Erythroblast (primary cell): ENCODE data around the gene PXT1.

Source experiments
- GATA1 ChIP-seq: IDR thresholded peaks from 2 replicates; pipeline ENCODE4 v1.6.1; 2011; ENCODE audit warnings: low read depth, mild to moderate bottlenecking, control low read depth, low read length, moderate library complexity
- POLR2A ChIP-seq: IDR thresholded peaks from 2 replicates; pipeline ENCODE4 v1.6.1; 2011; ENCODE audit warnings: mild to moderate bottlenecking, low read length

GRCh38 chr6:36492092-36492491, 49.4 kb upstream of the PXT1 start:
- no peak for TF ChIP-seq POLR2A
- no peak for TF ChIP-seq GATA1
